ENCODE measurements around the gene CMSS1. TPM values are rescaled to one million over a fixed set of nuclear protein-coding genes. Genes with fewer than 3 reads are reported as not detected.

CMSS1 gene
- total RNA-seq, 2 donors from 2014 or later: 18.1 to 22.7 TPM

GRCh38 chr3:100149130-100149529 lies 331.5 kb downstream of the CMSS1 start:
- ATAC-seq (ENCODE audit: insufficient number of reproducible peaks, low FRiP score, low read depth) (no peak), DNase-seq (ENCODE audit: low spot score) (no peak)
- H3K36me3 ChIP-seq: no peaks in the 10 kb centered on the region
- H3K27me3 ChIP-seq (replicated peaks; ENCODE audit: insufficient read depth): no peaks in the 10 kb centered on the region
- H3K27ac ChIP-seq: peak overlapping the region; percentile 83 to 91
- no peak for TF ChIP-seq CTCF (IDR thresholded peaks at IDR 0.05)
- no peaks in the 10 kb centered on the region for H3K9me3 ChIP-seq
- H3K4me3 ChIP-seq: no peak overlapping the region
- peaks cover 14 to 40% of the 10 kb centered on the region in 2 donors for H3K4me1 ChIP-seq (ENCODE audit: control insufficient read depth in 1 of 2, low read depth in 2 of 2)

GRCh38 chr3:100149713-100150415 lies 332.2 kb downstream of the CMSS1 start:
- Histone ChIP-seq H3K4me3 (no peak overlapping the region), H3K27me3 (replicated peaks; ENCODE audit: insufficient read depth) (no peaks in the 10 kb centered on the region), H3K36me3 (no peaks in the 10 kb centered on the region), H3K27ac (peak overlapping the region; percentile 83 to 91), H3K4me1 (ENCODE audit: control insufficient read depth in 1 of 2, low read depth in 2 of 2) (peaks cover 14 to 40% of the 10 kb centered on the region in 2 donors), H3K9me3 (no peaks in the 10 kb centered on the region)
- no peak for TF ChIP-seq CTCF (IDR thresholded peaks at IDR 0.05)
- DNase-seq (ENCODE audit: low spot score) (no peak), ATAC-seq (ENCODE audit: insufficient number of reproducible peaks, low FRiP score, low read depth) (no peak)

- Histone ChIP-seq H3K9me3 (peaks cover 5% of the 10 kb centered on the region), H3K4me3 (no peak overlapping the region), H3K36me3 (no peaks in the 10 kb centered on the region), H3K27ac (peak overlapping the region; percentile 85 to 91), H3K27me3 (replicated peaks; ENCODE audit: insufficient read depth) (no peaks in the 10 kb centered on the region), H3K4me1 (ENCODE audit: control insufficient read depth in 1 of 2, low read depth in 2 of 2) (peaks cover 14 to 40% of the 10 kb centered on the region in 2 donors)
- ATAC-seq (ENCODE audit: insufficient number of reproducible peaks, low FRiP score, low read depth) (peak; percentile 96), DNase-seq (ENCODE audit: low spot score) (no peak)
- TF ChIP-seq CTCF (IDR thresholded peaks at IDR 0.05): no peak
Measured at GRCh38 chr3:100150473-100150872, 332.8 kb downstream of the CMSS1 start.

GRCh38 chr3:100151024-100151707 lies 333.5 kb downstream of the CMSS1 start:
- Histone ChIP-seq H3K27me3 (replicated peaks; ENCODE audit: insufficient read depth) (no peaks in the 10 kb centered on the region), H3K4me1 (ENCODE audit: control insufficient read depth in 1 of 2, low read depth in 2 of 2) (peaks cover 14 to 40% of the 10 kb centered on the region in 2 donors), H3K4me3 (no peak overlapping the region), H3K36me3 (no peaks in the 10 kb centered on the region), H3K27ac (peak overlapping the region; percentile 85 to 91), H3K9me3 (peaks cover 5% of the 10 kb centered on the region)
- no peak for TF ChIP-seq CTCF (IDR thresholded peaks at IDR 0.05)
- no peak for DNase-seq (ENCODE audit: low spot score)
- no peak for ATAC-seq (ENCODE audit: insufficient number of reproducible peaks, low FRiP score, low read depth)

GRCh38 chr3:100154171-100154570 lies 336.5 kb downstream of the CMSS1 start:
- Histone ChIP-seq H3K27ac (peak overlapping the region; percentile 10 to 14), H3K36me3 (no peaks in the 10 kb centered on the region)

More at GRCh38 chr3:100154171-100154570, 336.5 kb downstream of the CMSS1 start:
- Histone ChIP-seq H3K4me3 (no peak overlapping the region), H3K4me1 (ENCODE audit: control insufficient read depth in 1 of 2, low read depth in 2 of 2) (peaks cover 25 to 52% of the 10 kb centered on the region in 2 donors), H3K27me3 (replicated peaks; ENCODE audit: insufficient read depth) (no peaks in the 10 kb centered on the region), H3K9me3 (peaks cover 5% of the 10 kb centered on the region)
- no peak for ATAC-seq (ENCODE audit: insufficient number of reproducible peaks, low FRiP score, low read depth)
- no peak for TF ChIP-seq CTCF (IDR thresholded peaks at IDR 0.05)
- DNase-seq (ENCODE audit: low spot score): no peak
